B cell (primary cell): Measurements from ENCODE around the gene SLC25A39. TPM values are rescaled to one million over a fixed set of nuclear protein-coding genes. Genes with fewer than 3 reads are reported as not detected.
"Not testable (repeated sequence)": the region's sequence is repeated elsewhere in the genome, so short reads cannot be mapped to it uniquely, and the experiment has no call there.

Experiments
- ATAC-seq: fragments of 200-7000 bp; cut with Tn5 transposase; one replicate; pipeline ENCODE4 v1.10.0; 2021; ENCODE audit warnings: low read depth, mild to moderate bottlenecking, moderate number of reproducible peaks, moderate library complexity
- CTCF ChIA-PET: fragments of 350-600 bp; sonication (Branson Sonifier 250); formaldehyde crosslinking; loops from one replicate; lab custom pipeline; 2021; ENCODE audit warnings: antibody characterized with exemption, inconsistent platforms; lab: Charles Lee
- POLR2A ChIA-PET: fragments of 350-600 bp; sonication (Branson Sonifier 250); formaldehyde crosslinking; loops from one replicate; lab custom pipeline; 2021; ENCODE audit warnings: antibody characterized with exemption; lab: Charles Lee
- DNase-seq: peaks from one replicate; pipeline ENCODE4 v3.0.0; 2013
- H2AFZ ChIP-seq: 2 replicates; pipeline ENCODE4 v1.6.1; 2012; ENCODE audit warnings: mild to moderate bottlenecking, low read depth, low read length; ENCODE audit not compliant: insufficient read depth, poor library complexity, severe bottlenecking
- H3K27ac ChIP-seq, 2 donors: 1 replicate in 1 of 2; 2 replicates in 1 of 2; pipeline ENCODE4 v1.5.1; 2012 to 2013; ENCODE audit warnings: low read length in 2 of 2, mild to moderate bottlenecking in 2 of 2, moderate library complexity in 1 of 2
- H3K27me3 ChIP-seq, 4 experiments: fragments of 200-600 bp in 1 of 4; sonication (generic) in 1 of 4; replicated peaks in 1 of 4; 1 replicate in 2 of 4; 2 replicates in 2 of 4; pipeline versions ENCODE4 v1.6.1 to v1.7.0; 2013 to 2016; ENCODE audit warnings: low read length in 3 of 4, mild to moderate bottlenecking in 2 of 4, mixed read lengths in 1 of 4, moderate library complexity in 1 of 4; ENCODE audit not compliant: insufficient read depth in 4 of 4, control insufficient read depth in 3 of 4; ENCODE audit errors: control extremely low read depth in 1 of 4
- H3K36me3 ChIP-seq, 2 experiments: replicated peaks in 1 of 2; 1 replicate in 1 of 2; 2 replicates in 1 of 2; pipeline versions ENCODE4 v1.6.1 to v1.7.1; 2013; ENCODE audit warnings: low read length in 1 of 2; ENCODE audit not compliant: insufficient read depth in 2 of 2, control insufficient read depth in 1 of 2; ENCODE audit errors: control extremely low read depth in 1 of 2, extremely low read depth in 1 of 2
- H3K4me1 ChIP-seq, 2 donors: fragments of 200-600 bp in 1 of 2; sonication (generic) in 1 of 2; 1 replicate in 1 of 2; 2 replicates in 1 of 2; pipeline versions ENCODE4 v1.5.1 to v1.6.1; 2013 to 2017; ENCODE audit warnings: low read length in 2 of 2; ENCODE audit not compliant: control insufficient read depth in 2 of 2, insufficient read depth in 2 of 2
- H3K4me2 ChIP-seq: replicated peaks from 2 replicates; pipeline ENCODE3; 2012; ENCODE audit warnings: mild to moderate bottlenecking, low read depth, low read length; ENCODE audit not compliant: poor library complexity, severe bottlenecking
- H3K4me3 ChIP-seq, 5 experiments: fragments of 200-600 bp in 1 of 5; sonication (generic) in 1 of 5; 1 replicate in 3 of 5; 2 replicates in 2 of 5; pipeline versions ENCODE4 v1.5.1 to v1.7.0; 2011 to 2016; ENCODE audit warnings: low read length in 4 of 5, mild to moderate bottlenecking in 4 of 5, low read depth in 2 of 5, control low read depth in 1 of 5, moderate library complexity in 1 of 5; ENCODE audit not compliant: insufficient read depth in 1 of 5; ENCODE audit errors: control extremely low read depth in 1 of 5, extremely low read depth in 1 of 5
- H3K79me2 ChIP-seq: fragments of 200-600 bp; sonication (generic); one replicate; pipeline ENCODE4 v1.6.0; 2016; ENCODE audit warnings: low read length; ENCODE audit not compliant: control insufficient read depth, insufficient read depth
- H3K9ac ChIP-seq: fragments of 200-600 bp; sonication (generic); 2 replicates; pipeline ENCODE4 v1.6.1; 2017; ENCODE audit warnings: mild to moderate bottlenecking, low read length, moderate library complexity
- H3K9me3 ChIP-seq, 3 donors: one replicate each; pipeline versions ENCODE4 v1.6.1 to v1.7.1; 2013; ENCODE audit warnings: low read length in 2 of 3; ENCODE audit not compliant: control insufficient read depth in 2 of 3, insufficient read depth in 1 of 3; ENCODE audit errors: control extremely low read depth in 1 of 3
- H4K20me1 ChIP-seq: 2 replicates; pipeline ENCODE4 v1.6.0; 2012; ENCODE audit warnings: mild to moderate bottlenecking, low read length; ENCODE audit not compliant: insufficient read depth, control insufficient read depth, poor library complexity, severe bottlenecking
- H3K27ac Mint-ChIP-seq: one replicate; pipeline ENCODE4 v1.8.0; 2021; ENCODE audit warnings: mixed read lengths
- H3K27me3 Mint-ChIP-seq: one replicate; pipeline ENCODE4 v1.8.0; 2021; ENCODE audit warnings: mixed read lengths
- H3K4me1 Mint-ChIP-seq: one replicate; pipeline ENCODE4 v1.8.0; 2021; ENCODE audit warnings: mixed read lengths
- H3K4me3 Mint-ChIP-seq: one replicate; pipeline ENCODE4 v1.8.0; 2021; ENCODE audit warnings: mixed read lengths
- H3K9me3 Mint-ChIP-seq: one replicate; pipeline ENCODE4 v1.8.0; 2022; ENCODE audit warnings: mixed read lengths; ENCODE audit not compliant: insufficient read depth
- WGBS: methylation state at CpG from one replicate; pipeline ENCODE4 v1.1.5; 2013; ENCODE audit warnings: missing lambda C conversion rate; ENCODE audit not compliant: insufficient coverage; 5-methylcytosine and 5-hydroxymethylcytosine counted together
- intact Hi-C: fragments of 100-400 bp; cut with micrococcal nuclease; formaldehyde crosslinking; loops from one replicate; pipeline ENCODE4 v1.10.0; 2022
- polyA plus RNA-seq: library from polyadenylated mRNA; depleted of rRNA; stranded (reverse); fragments of >200 nt; gene quantifications from 2 replicates; pipeline ENCODE4 v1.2.3, GENCODE V29; 2012
- total RNA-seq, 2 donors: library from RNA; stranded (reverse); fragments of 120-200 nt in 1 of 2; gene quantifications; 1 replicate in 1 of 2; 2 replicates in 1 of 2; pipeline versions ENCODE4 v1.2.3 to v1.2.4, GENCODE V29; 2013 to 2022

Gene SLC25A39
- total and polyA plus RNA-seq, 2 donors (not counting 1 experiment from before 2014, with no cell fraction given), result 88.4 to 160 TPM

GRCh38 chr17:44369414-44370023 lies 44.9 kb upstream of the SLC25A39 start:
- ATAC-seq, H3K27ac Mint-ChIP-seq, H3K4me2 ChIP-seq, H3K4me1 Mint-ChIP-seq, H3K36me3 ChIP-seq, H3K9ac ChIP-seq, H3K79me2 ChIP-seq, H3K4me3 ChIP-seq, H4K20me1 ChIP-seq, H3K4me1 ChIP-seq, H3K9me3 Mint-ChIP-seq, H2AFZ ChIP-seq, H3K27ac ChIP-seq, POLR2A ChIA-PET, DNase-seq, H3K9me3 ChIP-seq, intact Hi-C loops: not testable (repeated sequence)
- CTCF ChIA-PET, result interaction anchor here (1.4 kb wide), 1 partner anchor 15 kb away, joined by 4 read pairs; no protein-coding TSS in a partner anchor
- WGBS, result 57% methylated on average over 7 of the region's 17 CpGs
- H3K4me3 Mint-ChIP-seq, result peak overlapping the region; percentile 48
- H3K27me3 ChIP-seq, result peaks cover 0 to 21% (median 7%) of the 10 kb centered on the region in 4 experiments
- H3K27me3 Mint-ChIP-seq, result peaks cover 58% of the 10 kb centered on the region

GRCh38 chr17:44368391-44369243 lies 44.0 kb upstream of the SLC25A39 start:
- CTCF ChIA-PET, result interaction anchor here (1.4 kb wide), 1 partner anchor 14 kb away, joined by 4 read pairs; no protein-coding TSS in a partner anchor
- POLR2A ChIA-PET, H3K27ac Mint-ChIP-seq, ATAC-seq, H3K36me3 ChIP-seq, H3K9me3 ChIP-seq, H3K4me2 ChIP-seq, H3K4me1 ChIP-seq, H3K4me3 Mint-ChIP-seq, H3K4me3 ChIP-seq, H2AFZ ChIP-seq, H3K9ac ChIP-seq, DNase-seq, H4K20me1 ChIP-seq, H3K4me1 Mint-ChIP-seq, H3K9me3 Mint-ChIP-seq, H3K27ac ChIP-seq, intact Hi-C loops, H3K79me2 ChIP-seq: not testable (repeated sequence)
- H3K27me3 ChIP-seq, result peaks cover 0 to 18% (median 7%) of the 10 kb centered on the region in 4 experiments
- 96% methylated on average over 34 of the region's 42 CpGs for WGBS
- peaks cover 53% of the 10 kb centered on the region for H3K27me3 Mint-ChIP-seq
